ENCODE results near the gene HK3. TPM values are rescaled to one million over a fixed set of nuclear protein-coding genes. Genes with fewer than 3 reads are reported as not detected.
"Not testable (repeated sequence)": the region's sequence is repeated elsewhere in the genome, so short reads cannot be mapped to it uniquely, and the experiment has no call there.

The HK3 gene
- total RNA-seq, 2 donors from 2014 or later = 0.50 to 4.7 TPM

GRCh38 chr5:176873541-176874172 lies 25.5 kb downstream of the HK3 start:
- 31% methylated on average over 16 of the region's 16 CpGs for WGBS
- Histone ChIP-seq H3K9me3 (no peaks in the 10 kb centered on the region), H3K27me3 (replicated peaks; ENCODE audit: insufficient read depth) (no peaks in the 10 kb centered on the region)

GRCh38 chr5:176873011-176873410 lies 26.1 kb downstream of the HK3 start:
- H3K4me3 ChIP-seq; intact Hi-C loops (cut with DNase I); H3K4me1 ChIP-seq (replicated peaks); H3K36me3 ChIP-seq; H3K9me3 ChIP-seq; H3K27me3 ChIP-seq (replicated peaks; ENCODE audit: insufficient read depth); H3K27ac ChIP-seq; DNase-seq (ENCODE audit: low spot score): not testable (repeated sequence)
- WGBS = 60% methylated on average over 2 of the region's 2 CpGs

More at GRCh38 chr5:176873541-176874172, 25.5 kb downstream of the HK3 start:
- H3K4me3 ChIP-seq = no peak overlapping the region
- intact Hi-C loops (cut with DNase I) = no loop called here
- DNase-seq (ENCODE audit: low spot score) = no peak
- H3K4me1 ChIP-seq (replicated peaks) = no peaks in the 10 kb centered on the region
- TF ChIP-seq POLR2AphosphoS5 (IDR thresholded peaks at IDR 0.05) (no peak), POLR2A (IDR thresholded peaks at IDR 0.05) (no peak)
- TF ChIP-seq, protein P1, sequence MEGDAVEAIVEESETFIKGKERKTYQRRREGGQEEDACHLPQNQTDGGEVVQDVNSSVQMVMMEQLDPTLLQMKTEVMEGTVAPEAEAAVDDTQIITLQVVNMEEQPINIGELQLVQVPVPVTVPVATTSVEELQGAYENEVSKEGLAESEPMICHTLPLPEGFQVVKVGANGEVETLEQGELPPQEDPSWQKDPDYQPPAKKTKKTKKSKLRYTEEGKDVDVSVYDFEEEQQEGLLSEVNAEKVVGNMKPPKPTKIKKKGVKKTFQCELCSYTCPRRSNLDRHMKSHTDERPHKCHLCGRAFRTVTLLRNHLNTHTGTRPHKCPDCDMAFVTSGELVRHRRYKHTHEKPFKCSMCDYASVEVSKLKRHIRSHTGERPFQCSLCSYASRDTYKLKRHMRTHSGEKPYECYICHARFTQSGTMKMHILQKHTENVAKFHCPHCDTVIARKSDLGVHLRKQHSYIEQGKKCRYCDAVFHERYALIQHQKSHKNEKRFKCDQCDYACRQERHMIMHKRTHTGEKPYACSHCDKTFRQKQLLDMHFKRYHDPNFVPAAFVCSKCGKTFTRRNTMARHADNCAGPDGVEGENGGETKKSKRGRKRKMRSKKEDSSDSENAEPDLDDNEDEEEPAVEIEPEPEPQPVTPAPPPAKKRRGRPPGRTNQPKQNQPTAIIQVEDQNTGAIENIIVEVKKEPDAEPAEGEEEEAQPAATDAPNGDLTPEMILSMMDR (IDR thresholded peaks at IDR 0.05) = no peak
- no peak overlapping the region for H3K27ac ChIP-seq
- H3K36me3 ChIP-seq = no peaks in the 10 kb centered on the region

DNA sequence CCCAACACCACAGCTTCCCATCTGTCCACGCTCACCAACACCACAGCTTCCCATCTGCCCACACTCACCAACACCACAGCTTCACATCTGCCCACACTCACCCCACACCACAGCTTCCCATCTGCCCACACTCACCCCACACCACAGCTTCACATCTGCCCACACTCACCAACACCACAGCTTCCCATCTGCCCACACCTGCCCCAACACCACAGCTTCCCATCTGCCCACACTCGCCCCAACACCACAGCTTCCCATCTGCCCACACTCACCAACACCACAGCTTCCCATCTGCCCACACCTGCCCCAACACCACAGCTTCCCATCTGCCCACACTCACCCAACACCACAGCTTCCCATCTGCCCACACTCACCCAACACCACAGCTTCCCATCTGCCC lies 26.6 kb downstream of the HK3 start:
- H3K9me3 ChIP-seq; H3K4me1 ChIP-seq (replicated peaks); H3K36me3 ChIP-seq; DNase-seq (ENCODE audit: low spot score); intact Hi-C loops (cut with DNase I); H3K4me3 ChIP-seq; H3K27ac ChIP-seq; H3K27me3 ChIP-seq (replicated peaks; ENCODE audit: insufficient read depth): not testable (repeated sequence)
- 70% methylated on average over 2 of the region's 2 CpGs for WGBS

DNA sequence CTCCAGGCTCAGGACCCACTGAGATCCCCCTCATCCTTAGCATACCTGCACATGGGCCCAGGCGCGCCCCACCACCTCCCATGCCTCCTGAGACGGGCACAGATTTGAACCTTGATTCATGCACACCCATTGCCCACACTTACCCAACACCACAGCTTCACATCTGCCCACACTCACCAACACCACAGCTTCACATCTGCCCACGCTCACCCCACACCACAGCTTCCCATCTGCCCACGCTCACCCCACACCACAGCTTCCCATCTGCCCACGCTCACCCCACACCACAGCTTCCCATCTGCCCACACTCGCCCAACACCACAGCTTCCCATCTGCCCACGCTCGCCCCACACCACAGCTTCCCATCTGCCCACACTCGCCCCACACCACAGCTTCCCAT lies 28.5 kb downstream of the HK3 start:
- H3K4me1 ChIP-seq (replicated peaks); DNase-seq (ENCODE audit: low spot score); intact Hi-C loops (cut with DNase I); H3K9me3 ChIP-seq; H3K36me3 ChIP-seq; H3K27me3 ChIP-seq (replicated peaks; ENCODE audit: insufficient read depth); H3K27ac ChIP-seq; H3K4me3 ChIP-seq: not testable (repeated sequence)
- 89% methylated on average over 10 of the region's 10 CpGs for WGBS

DNA sequence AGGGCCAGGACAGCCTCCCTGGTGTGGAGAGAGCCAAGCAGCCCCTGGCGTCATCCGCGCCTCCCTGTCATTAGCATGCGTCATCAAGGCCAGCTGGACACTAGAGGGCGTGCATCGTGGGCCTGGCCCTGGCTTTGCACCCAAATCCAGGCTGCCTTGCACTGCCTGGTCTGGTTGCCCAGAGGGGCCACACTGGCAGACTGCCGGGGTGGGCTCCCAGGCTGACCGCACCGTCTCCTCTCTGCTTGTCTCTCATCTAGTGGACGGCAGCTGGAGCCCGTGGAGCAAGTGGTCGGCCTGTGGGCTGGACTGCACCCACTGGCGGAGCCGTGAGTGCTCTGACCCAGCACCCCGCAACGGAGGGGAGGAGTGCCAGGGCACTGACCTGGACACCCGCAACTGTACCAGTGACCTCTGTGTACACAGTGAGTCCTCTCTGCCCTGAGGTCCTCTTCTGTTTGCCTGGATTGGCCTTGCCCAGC lies 29.0 kb downstream of the HK3 start:
- TF ChIP-seq POLR2AphosphoS5 (IDR thresholded peaks at IDR 0.05) (no peak), POLR2A (IDR thresholded peaks at IDR 0.05) (no peak)
- TF ChIP-seq, protein P1 (IDR thresholded peaks at IDR 0.05) = peak in 2 of 4 experiments; percentile 11 to 16
- Histone ChIP-seq H3K36me3 (no peaks in the 10 kb centered on the region), H3K9me3 (no peaks in the 10 kb centered on the region), H3K4me1 (replicated peaks) (no peaks in the 10 kb centered on the region), H3K27me3 (replicated peaks; ENCODE audit: insufficient read depth) (peaks cover 3% of the 10 kb centered on the region), H3K4me3 (no peak overlapping the region), H3K27ac (no peak overlapping the region)
- WGBS = 90% methylated on average over 8 of the region's 17 CpGs
- intact Hi-C loops (cut with DNase I) = no loop called here
- DNase-seq (ENCODE audit: low spot score) = no peak

- WGBS = 84% methylated on average over 35 of the region's 38 CpGs
- TF ChIP-seq, protein P1 (IDR thresholded peaks at IDR 0.05) = no peak
- TF ChIP-seq POLR2AphosphoS5 (IDR thresholded peaks at IDR 0.05) = no peak
- TF ChIP-seq POLR2A (IDR thresholded peaks at IDR 0.05) = no peak
- no peak for DNase-seq (ENCODE audit: low spot score)
- Histone ChIP-seq H3K36me3 (no peaks in the 10 kb centered on the region), H3K4me1 (replicated peaks) (no peaks in the 10 kb centered on the region), H3K9me3 (no peaks in the 10 kb centered on the region), H3K27ac (no peak overlapping the region), H3K4me3 (no peak overlapping the region), H3K27me3 (replicated peaks; ENCODE audit: insufficient read depth) (peaks cover 3% of the 10 kb centered on the region)
- intact Hi-C loops (cut with DNase I) = no loop called here
Observed at GRCh38 chr5:176869501-176870109, 29.5 kb downstream of the HK3 start.

All from prostate gland (tissue), 2 donors.